Choroid plexus epithelial cell (primary cell): Measurements from ENCODE around the gene SLC29A2.
A peak's percentile ranks its signal among the peaks of the same experiment; 100 is the strongest.

Experiments used
- DNase-seq: peaks from one replicate; pipeline ENCODE4 v3.0.0-alpha.2; 2010; ENCODE audit warnings: low read depth
- H3K4me3 ChIP-seq: 2 replicates; pipeline ENCODE4 v1.5.1; 2011; ENCODE audit warnings: low read depth, mild to moderate bottlenecking, control low read depth, low read length, moderate library complexity
- TF ChIP-seq, protein P1 (sequence below): conservative IDR thresholded peaks from 2 replicates; pipeline ENCODE4 v1.5.1; 2011; ENCODE audit warnings: low read depth, mild to moderate bottlenecking, control low read depth, inconsistent platforms, low read length, moderate library complexity

Gene SLC29A2, protein sequence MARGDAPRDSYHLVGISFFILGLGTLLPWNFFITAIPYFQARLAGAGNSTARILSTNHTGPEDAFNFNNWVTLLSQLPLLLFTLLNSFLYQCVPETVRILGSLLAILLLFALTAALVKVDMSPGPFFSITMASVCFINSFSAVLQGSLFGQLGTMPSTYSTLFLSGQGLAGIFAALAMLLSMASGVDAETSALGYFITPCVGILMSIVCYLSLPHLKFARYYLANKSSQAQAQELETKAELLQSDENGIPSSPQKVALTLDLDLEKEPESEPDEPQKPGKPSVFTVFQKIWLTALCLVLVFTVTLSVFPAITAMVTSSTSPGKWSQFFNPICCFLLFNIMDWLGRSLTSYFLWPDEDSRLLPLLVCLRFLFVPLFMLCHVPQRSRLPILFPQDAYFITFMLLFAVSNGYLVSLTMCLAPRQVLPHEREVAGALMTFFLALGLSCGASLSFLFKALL

DNA sequence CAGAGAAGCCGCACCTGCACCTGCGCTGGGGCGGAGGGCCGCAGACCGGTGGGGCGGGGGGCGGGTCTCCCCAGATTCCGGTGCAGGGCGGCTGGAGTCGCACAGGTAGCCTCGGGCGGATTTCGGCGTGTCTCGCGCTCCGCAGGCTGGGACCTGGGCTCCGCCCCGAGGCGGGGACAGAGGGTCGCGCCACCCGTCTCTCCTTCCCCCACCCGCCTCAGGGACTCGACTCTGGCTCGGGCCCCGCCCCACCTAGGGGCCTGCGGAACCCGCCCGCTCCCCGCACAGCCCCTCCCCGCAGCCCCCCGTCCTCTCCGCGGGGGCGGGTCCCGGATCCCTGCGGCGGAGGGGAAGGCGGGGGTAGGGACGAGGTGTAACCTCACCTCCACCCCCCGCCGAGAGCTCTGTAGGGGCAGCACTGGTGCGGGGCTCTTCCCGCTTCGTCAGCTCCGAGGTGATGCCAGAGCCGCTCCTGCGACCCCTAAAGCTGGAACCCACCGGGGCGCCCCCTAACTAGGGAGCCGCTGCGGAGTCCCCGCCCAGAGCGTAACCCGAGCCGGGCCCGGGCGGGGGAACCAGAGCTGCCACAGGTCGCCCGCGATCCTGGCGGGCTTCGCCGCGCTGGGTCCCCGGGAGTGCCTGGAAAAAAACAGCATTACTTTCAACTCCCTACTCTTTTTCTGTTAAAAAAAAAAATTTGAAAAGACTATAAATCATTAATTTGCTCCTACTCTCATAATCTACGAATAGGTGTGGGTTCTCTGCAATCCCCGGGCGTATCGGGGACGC, at the start of gene SLC29A2:
TSS of gene SLC29A2 (minus strand) at position 134 of the 789 bp plus-strand sequence. CDS start 169 bp downstream, outside the sequence.
- no peak for DNase-seq
- H3K4me3 ChIP-seq, result peak within 1 kb of the TSS; percentile 74
- TF ChIP-seq, protein P1, sequence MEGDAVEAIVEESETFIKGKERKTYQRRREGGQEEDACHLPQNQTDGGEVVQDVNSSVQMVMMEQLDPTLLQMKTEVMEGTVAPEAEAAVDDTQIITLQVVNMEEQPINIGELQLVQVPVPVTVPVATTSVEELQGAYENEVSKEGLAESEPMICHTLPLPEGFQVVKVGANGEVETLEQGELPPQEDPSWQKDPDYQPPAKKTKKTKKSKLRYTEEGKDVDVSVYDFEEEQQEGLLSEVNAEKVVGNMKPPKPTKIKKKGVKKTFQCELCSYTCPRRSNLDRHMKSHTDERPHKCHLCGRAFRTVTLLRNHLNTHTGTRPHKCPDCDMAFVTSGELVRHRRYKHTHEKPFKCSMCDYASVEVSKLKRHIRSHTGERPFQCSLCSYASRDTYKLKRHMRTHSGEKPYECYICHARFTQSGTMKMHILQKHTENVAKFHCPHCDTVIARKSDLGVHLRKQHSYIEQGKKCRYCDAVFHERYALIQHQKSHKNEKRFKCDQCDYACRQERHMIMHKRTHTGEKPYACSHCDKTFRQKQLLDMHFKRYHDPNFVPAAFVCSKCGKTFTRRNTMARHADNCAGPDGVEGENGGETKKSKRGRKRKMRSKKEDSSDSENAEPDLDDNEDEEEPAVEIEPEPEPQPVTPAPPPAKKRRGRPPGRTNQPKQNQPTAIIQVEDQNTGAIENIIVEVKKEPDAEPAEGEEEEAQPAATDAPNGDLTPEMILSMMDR, result no peak

DNA sequence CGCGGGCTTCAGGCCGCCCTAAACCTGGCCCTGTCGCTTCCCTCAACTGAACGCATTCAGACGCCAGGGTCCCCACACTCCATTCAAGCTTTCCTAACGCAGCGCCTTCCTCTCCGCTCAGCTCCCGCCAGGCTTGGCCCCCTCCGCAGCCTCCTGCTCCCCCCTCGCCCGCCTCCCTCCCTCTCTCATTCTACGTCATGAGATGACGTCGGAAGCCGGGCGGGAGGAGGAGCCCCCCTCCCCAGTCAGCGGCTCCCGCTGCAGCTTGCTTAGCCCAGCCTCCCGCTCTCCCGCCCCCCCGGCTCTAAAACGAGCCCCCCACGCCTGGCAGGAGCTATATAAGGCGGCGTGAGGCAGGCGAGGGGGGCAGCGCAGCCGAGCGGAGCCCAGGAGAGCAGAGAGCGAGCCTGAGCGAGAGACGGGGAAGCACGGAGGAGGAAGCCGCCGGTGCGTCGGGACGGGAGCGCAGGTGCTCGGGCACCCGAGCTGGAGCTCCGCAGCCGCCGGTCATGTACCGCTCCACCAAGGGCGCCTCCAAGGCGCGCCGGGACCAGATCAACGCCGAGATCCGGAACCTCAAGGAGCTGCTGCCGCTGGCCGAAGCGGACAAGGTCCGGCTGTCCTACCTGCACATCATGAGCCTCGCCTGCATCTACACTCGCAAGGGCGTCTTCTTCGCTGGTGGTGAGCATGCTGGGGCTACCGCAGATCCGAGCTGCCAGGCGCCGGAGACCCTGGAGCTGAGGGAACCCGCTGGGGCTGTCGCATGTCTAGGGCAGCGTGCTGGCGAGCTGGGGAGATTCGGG, 49.3 kb upstream of the SLC29A2 start, which contains the start of gene NPAS4:
TSS of gene NPAS4 (plus strand) at position 365 of the 806 bp plus-strand sequence. CDS start at position 510, 145 bp downstream.
- no peak within 1 kb of the TSS for H3K4me3 ChIP-seq
- DNase-seq, result no peak
- TF ChIP-seq, protein P1, result no peak

DNA sequence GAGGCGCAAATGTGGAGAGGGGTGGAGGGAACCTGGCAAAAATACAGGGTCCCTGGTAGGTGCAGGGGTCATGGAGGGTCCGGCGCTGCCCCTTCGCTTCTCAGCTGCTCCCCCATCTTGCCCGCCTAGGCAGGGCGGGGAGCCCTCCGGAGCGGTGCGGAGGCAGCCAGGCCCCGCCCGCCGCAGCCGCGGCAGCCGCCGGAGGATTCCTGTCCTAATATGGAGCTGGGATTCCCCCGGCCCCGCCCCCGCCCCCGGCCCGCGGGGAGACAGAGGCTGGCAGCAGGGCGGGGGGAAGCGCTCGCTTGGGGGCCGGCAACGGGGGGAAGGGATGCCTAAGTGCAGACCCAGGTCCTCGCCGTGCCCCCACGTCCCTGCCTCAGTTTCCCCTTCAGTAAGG, 48.3 kb upstream of the SLC29A2 start:
- TF ChIP-seq, protein P1, result no peak
- DNase-seq, result no peak
- no peak overlapping the region for H3K4me3 ChIP-seq

DNA sequence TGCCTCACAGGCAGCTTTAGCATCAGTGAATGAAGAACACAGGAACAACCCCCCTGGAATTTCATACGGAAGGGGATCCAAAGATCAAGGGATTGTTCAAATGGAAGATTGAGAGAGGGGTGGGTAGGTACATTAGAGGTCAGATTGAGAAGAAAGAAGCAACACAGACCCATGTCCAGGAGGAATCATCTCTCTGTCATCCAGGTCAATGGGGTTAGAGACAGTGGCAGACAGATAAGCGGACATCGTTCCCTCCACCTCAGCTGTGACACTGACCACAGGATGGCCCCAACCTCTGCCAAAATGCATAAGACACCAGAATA, 47.4 kb upstream of the SLC29A2 start:
- no peak overlapping the region for H3K4me3 ChIP-seq
- TF ChIP-seq, protein P1, result no peak
- no peak for DNase-seq

DNA sequence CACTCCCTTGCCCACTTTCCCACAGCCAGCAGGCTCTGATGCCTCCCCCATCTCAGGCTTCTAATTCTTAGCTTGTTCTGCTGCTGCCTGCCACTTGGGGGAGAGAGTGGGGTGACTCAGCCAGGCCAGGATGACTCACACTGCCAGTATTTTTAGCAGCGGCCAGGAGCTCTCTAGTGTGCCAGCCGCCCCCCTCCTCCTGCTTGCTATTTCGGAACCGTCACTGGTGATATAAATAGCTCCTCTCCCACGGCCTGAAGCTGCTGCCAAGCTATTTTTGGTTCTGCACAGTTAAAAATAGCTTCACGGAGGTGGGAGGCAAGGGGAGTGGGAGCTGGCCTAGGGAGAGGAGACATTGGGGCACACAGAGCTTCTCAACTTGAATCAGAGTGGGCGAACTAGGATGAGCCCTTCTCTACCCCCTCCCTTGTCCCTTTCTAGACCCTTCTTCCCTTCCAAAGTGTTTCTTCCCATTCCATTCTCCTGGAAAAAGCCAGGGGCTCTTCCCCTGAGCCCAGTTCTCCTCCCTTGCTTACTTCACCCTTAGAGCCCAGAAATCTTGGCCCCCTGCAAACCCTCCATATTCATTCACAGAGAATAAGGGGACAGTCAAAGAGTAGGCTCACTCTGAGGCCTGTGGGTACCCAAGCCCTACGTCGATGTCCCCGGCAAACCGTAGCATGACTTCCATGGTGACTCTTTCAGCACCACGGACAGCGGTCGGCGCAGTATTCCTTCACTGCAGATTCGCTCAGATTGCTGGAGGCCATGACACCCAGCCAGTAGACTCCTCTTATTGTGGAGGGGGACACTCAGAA, 46.8 kb upstream of the SLC29A2 start:
- peak; percentile 95 for DNase-seq
- TF ChIP-seq, protein P1, result peak; percentile 63
- H3K4me3 ChIP-seq, result no peak overlapping the region

DNA sequence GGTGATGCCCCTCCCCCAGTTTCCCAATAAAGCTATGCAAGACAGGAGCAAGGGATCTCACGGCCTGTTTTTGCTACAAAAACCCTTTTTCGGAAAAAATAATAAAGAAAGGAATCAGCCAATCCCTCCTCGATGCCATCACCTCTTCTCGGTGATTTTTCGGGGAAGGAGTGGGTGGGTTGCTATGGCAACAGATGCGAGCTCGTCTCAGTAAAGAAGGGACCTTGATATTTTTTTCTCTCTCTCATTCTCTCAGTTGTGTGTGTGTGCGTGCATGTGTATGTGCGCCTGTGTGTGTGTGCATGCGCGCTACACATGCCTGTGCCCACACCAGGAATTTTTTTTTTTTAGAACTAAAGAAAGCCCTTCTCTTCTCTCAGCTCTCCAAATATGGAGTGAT, 45.4 kb upstream of the SLC29A2 start:
- H3K4me3 ChIP-seq, result no peak overlapping the region
- TF ChIP-seq, protein P1, result no peak
- no peak for DNase-seq
